GM18526 (cell line): Measurements from ENCODE around the gene NAP1L3.

ENCODE experiments used
- POLR2A ChIP-seq: IDR thresholded peaks from 3 replicates; pipeline ENCODE4 v1.6.1; 2011; ENCODE audit not compliant: insufficient read length; ENCODE audit errors: extremely low read depth

NAP1L3 gene

GRCh38 chrX:93673056-93673868, at the start of gene NAP1L3:
Gene NAP1L3, minus strand, starts transcription at chrX:93673578. Its CDS starts 274 bp downstream, at chrX:93673304.
- TF ChIP-seq POLR2A: no peak

DNA sequence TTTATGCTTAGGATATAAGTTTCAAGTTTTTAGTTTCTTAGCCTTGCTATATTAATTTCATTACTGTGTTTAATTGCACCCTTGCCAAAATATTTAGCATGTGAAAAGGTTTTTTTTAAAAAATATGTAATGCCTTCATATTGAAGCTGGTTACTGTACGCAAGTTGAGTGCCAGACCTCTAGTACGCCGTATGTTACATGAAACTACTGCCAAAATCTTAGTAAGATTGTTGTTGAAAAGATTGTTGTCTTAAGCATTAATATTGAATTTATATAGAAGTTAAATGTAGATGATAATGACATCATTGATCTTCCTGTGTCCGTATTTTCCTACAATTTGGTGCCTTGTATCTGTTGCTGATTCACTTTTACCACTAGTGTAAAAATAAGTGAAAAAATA, 37.7 kb upstream of the NAP1L3 start:
- no peak for TF ChIP-seq POLR2A

DNA sequence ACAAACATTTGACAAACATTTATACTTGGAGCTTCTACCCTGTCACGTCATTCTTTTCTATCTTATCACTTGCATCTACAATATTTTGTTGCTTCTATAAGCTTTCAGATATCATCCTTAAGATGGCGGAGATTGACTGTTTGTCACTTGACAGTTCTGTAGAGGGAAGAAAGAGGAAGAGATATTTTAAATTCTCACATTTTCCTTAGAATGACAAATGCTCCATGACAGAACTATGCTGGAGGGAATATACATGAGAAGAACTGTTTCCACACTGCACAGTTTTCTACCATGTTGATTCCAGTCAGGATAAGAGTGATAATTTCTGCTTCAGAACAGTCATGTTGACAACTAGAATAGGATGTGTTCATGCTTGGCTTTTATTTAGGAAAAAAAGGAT, 30.3 kb upstream of the NAP1L3 start:
- TF ChIP-seq POLR2A: no peak

- TF ChIP-seq POLR2A: no peak
Measured at GRCh38 chrX:93695981-93696380, 22.6 kb upstream of the NAP1L3 start.

DNA sequence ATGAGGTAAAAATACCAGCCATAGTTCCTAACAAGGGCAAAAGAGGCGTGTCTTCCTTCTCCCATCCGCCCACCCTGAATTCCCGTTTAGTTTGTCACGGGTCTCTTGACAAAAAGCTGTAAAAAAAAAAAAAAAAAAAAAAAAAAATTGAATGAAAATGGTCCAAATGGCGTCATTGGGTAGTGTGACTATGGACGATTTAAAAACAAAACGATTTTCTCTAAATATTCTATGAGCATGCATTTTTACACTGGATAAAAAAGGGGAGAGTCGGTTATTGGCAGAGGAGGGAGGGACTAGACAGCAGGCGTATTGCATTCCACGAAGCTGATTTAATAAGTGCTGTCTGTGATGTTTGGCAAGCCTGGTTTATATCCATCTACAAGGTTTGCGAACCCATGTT, 492 bp upstream of the NAP1L3 start, which contains the start of gene FAM133A:
Gene FAM133A, plus strand, starts transcription at position 338 of the 403 bp plus-strand sequence. CDS start 35,214 bp downstream, outside the sequence.
- TF ChIP-seq POLR2A: no peak

- TF ChIP-seq POLR2A: no peak
Measured at GRCh38 chrX:93660575-93660974, 12.8 kb downstream of the NAP1L3 start.

DNA sequence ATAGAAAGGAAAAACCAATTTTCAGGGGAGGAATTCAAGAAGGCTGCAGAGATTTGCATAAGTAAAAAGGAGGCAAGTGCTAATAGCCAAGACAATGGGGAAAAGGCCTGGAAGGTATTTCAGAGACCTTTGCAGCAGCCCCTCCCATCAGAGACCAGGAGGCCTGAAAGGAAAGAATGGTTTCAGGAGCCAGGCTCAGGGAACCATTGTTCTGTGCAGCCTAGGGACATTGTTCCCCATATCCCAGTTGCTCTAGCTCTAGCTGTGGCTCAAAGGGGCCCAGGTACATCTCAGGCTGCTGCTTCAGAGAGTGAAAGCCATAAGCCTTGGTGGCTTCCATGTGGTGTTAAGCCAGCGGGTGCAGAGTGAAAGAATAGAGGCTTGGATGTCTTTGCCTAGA, 24.0 kb downstream of the NAP1L3 start:
- no peak for TF ChIP-seq POLR2A

- no peak for TF ChIP-seq POLR2A
Measured at GRCh38 chrX:93637591-93637990, 35.8 kb downstream of the NAP1L3 start.
